GM12873 (cell line): ENCODE results near the gene CNTNAP5.

Experiments used
- TF ChIP-seq, protein P1 (sequence below): IDR thresholded peaks from 2 replicates; pipeline ENCODE4 v1.5.1; 2012; ENCODE audit warnings: low read depth, mild to moderate bottlenecking, moderate library complexity, low read length, control low read depth; ENCODE audit not compliant: insufficient read depth; ENCODE audit errors: missing control alignments

The CNTNAP5 gene

DNA sequence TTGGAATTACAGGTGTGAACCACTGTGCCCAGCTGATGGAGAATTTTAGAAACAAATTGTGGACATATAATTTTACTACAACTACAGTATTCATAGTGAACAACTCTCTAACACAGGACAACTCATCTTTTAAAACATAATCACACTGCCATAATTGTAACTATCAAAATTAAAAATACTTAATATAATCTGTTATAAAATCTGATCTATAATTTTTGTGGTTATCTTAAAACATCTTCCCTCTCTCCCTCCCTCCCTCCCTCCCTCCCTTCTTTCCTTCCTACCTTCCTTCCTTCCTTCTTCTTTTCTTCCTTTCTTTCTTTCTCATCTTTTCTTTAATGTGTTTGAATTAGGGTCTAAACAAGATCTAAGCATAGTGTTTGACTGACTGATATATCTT lies 577.7 kb downstream of the CNTNAP5 start:
- TF ChIP-seq, protein P1, sequence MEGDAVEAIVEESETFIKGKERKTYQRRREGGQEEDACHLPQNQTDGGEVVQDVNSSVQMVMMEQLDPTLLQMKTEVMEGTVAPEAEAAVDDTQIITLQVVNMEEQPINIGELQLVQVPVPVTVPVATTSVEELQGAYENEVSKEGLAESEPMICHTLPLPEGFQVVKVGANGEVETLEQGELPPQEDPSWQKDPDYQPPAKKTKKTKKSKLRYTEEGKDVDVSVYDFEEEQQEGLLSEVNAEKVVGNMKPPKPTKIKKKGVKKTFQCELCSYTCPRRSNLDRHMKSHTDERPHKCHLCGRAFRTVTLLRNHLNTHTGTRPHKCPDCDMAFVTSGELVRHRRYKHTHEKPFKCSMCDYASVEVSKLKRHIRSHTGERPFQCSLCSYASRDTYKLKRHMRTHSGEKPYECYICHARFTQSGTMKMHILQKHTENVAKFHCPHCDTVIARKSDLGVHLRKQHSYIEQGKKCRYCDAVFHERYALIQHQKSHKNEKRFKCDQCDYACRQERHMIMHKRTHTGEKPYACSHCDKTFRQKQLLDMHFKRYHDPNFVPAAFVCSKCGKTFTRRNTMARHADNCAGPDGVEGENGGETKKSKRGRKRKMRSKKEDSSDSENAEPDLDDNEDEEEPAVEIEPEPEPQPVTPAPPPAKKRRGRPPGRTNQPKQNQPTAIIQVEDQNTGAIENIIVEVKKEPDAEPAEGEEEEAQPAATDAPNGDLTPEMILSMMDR: no peak

DNA sequence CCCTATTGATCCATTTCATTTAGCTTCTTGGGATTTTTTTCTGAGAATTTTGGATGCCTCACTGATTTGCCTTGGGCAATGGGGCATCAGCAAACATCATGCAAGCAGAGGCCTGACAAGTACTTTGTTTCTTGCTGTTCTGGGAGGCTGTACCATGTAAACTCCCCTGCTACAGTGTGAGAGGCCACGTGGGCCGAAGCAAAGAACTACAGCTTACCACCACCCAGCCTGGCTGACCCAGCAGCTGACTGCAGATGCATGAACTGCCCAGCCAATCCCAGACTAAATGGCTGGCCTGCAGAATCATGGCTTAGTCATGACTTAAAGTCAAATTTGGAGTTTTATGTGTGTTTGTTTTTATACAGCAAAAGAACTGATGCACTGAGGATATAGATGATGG lies 579.9 kb downstream of the CNTNAP5 start:
- TF ChIP-seq, protein P1: no peak

DNA sequence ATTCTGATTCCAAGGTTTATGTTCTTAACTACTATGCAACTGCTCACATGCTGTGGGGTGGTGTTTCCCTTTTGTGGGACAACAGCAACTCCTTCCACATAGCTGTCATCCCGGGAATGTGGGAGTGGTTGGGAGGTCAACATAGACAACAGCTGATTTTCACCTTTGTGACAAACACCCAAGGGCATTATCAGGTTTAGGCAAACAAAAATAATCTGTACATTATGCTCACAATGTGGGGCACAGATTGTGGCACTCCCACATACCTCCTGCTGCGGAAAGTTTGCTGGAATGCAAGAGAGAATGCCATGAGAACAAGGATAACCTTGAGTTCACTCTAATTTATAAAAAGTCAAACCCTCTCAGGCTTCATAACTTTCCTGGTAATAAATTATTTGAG lies 582.6 kb downstream of the CNTNAP5 start:
- TF ChIP-seq, protein P1: no peak

DNA sequence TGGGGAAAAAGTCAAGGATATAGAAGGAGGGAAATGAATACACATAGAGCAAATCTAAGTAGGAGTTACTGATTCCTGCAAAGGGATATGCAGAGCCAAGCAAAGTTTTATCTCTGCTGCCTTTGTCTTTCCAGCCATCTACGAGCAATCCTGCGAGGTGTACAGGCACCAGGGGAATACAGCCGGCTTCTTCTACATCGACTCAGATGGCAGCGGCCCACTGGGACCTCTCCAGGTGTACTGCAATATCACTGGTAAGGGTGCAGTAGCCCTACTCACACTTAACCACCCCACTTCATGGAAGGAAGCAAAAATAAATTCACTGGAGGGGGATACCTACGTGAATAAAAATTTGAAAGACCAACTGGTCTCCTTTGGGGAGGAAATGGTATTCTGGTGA lies 584.6 kb downstream of the CNTNAP5 start:
- TF ChIP-seq, protein P1: no peak

DNA sequence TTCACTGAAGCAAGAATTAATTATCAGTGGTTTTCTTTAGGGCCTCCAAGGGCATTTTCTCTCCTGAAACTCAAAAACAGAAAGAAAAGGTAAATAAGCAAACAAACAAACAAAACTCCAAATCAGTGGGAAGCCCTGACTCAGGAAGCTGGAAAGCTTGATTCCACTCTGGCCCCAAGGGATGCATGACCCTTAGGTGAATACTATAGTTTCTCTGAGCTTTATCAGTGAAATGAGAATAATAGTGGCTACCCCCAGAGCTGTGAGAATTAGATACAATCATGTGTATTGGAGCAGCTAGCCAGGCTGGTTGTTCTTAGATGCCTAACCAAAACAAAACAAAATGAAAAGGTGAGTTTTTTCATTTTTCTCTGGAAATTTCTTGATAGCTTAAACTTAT lies 585.1 kb downstream of the CNTNAP5 start:
- TF ChIP-seq, protein P1: no peak

DNA sequence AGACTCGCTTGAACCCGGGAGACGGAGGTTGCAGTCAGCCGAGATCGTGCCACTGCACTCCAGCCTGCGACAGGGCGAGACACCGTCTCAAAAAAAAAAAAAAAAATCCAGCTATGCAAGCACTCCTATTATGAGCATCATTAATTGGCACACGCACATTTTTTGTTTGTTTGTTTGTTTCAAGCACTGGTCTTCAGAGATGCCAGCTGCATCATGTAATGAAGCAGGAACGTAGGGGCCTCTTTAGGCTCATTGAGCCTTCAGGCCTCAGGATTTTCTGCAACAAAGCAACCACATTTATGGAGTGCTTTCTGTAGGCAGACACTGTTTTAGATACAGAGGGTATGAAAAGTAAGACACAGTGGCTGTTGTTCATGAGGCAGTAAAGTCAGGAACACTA lies 585.8 kb downstream of the CNTNAP5 start:
- TF ChIP-seq, protein P1: no peak

DNA sequence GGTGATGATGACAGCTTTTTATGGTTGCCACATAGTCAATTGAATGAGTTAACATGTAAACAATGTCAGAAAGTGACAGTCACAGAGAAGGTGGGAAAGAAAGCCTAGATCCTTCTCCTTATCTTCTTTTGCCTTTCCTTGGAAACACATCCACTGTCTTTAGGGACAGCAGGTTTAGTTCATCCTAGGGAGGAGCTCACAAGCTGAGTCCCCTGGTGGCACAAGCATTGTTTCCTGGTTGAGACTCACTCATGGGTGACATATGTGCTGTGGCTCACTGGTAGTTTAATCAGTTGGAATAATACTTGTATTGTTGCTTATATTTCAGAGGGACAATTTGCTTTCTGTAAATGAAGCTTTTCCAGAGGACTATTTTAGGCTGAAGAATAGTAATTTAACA lies 598.5 kb downstream of the CNTNAP5 start:
- TF ChIP-seq, protein P1: no peak
